Measurements from ENCODE around the gene ADGRG7. TPM values are rescaled to one million over a fixed set of nuclear protein-coding genes. Genes with fewer than 3 reads are reported as not detected.

Gene ADGRG7
- polyA plus RNA-seq, 1 donor (not counting 4 experiments of a cell fraction or from before 2014, with no cell fraction given) = 0.03 TPM

DNA sequence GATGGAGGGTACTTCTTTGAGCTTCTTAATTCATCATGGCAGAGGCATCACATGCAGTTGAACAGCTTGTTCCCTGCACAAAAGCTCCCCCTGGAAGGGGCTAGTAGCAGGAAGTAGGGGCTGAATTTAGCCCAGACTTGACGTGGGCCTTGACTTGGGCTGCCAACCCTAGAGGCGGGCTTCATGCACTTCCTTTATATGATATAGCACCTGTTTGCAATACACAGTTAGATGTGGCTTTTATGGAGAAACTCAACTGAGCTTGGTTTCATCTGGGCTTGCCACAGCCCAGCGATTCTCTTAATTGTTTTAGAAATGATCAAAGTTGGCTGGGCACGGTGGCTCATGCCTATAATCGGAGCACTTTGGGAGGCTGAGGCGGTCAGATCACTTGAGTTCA lies 33.7 kb upstream of the ADGRG7 start:
- no peak for TF ChIP-seq EZH2 (IDR thresholded peaks at IDR 0.05; ENCODE audit: low read length)
- TF ChIP-seq, protein P1, sequence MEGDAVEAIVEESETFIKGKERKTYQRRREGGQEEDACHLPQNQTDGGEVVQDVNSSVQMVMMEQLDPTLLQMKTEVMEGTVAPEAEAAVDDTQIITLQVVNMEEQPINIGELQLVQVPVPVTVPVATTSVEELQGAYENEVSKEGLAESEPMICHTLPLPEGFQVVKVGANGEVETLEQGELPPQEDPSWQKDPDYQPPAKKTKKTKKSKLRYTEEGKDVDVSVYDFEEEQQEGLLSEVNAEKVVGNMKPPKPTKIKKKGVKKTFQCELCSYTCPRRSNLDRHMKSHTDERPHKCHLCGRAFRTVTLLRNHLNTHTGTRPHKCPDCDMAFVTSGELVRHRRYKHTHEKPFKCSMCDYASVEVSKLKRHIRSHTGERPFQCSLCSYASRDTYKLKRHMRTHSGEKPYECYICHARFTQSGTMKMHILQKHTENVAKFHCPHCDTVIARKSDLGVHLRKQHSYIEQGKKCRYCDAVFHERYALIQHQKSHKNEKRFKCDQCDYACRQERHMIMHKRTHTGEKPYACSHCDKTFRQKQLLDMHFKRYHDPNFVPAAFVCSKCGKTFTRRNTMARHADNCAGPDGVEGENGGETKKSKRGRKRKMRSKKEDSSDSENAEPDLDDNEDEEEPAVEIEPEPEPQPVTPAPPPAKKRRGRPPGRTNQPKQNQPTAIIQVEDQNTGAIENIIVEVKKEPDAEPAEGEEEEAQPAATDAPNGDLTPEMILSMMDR (optimal IDR thresholded peaks at IDR 0.05 in 1 of 3, IDR thresholded peaks at IDR 0.05 in 1 of 3, conservative IDR thresholded peaks at IDR 0.05 in 1 of 3; ENCODE audit: extremely low read depth in 1 of 3, insufficient read depth in 2 of 3, low read length in 3 of 3) = no peak
- dilution Hi-C loops (cut with MboI; ENCODE audit: extremely low pct_ligation_motif_present, low sequenced_read_pairs) = no loop called here
- Histone ChIP-seq H3K27ac (ENCODE audit: control insufficient read depth, insufficient read depth, low read length) (no peak overlapping the region), H3K9me1 (ENCODE audit: control insufficient read depth, extremely low read depth, insufficient read depth, low read length) (no peaks in the 10 kb centered on the region), H2AFZ (ENCODE audit: control insufficient read depth, low read length) (no peak overlapping the region), H3K27me3 (ENCODE audit: control insufficient read depth, extremely low read depth, insufficient read depth, low read length) (no peaks in the 10 kb centered on the region), H3K36me3 (ENCODE audit: control insufficient read depth in 2 of 2, extremely low read depth in 1 of 2, insufficient read depth in 2 of 2, low read length in 2 of 2) (no peaks in the 10 kb centered on the region), H4K20me1 (ENCODE audit: control insufficient read depth, extremely low read depth, insufficient read depth, low read length) (no peaks in the 10 kb centered on the region), H3K4me1 (ENCODE audit: control insufficient read depth, extremely low read depth, insufficient read depth, low read length) (no peaks in the 10 kb centered on the region), H3K79me2 (ENCODE audit: control insufficient read depth, insufficient read depth, low read length) (no peaks in the 10 kb centered on the region), H3K9me3 (ENCODE audit: control insufficient read depth, low read depth, low read length) (no peaks in the 10 kb centered on the region), H3K4me2 (ENCODE audit: control insufficient read depth, extremely low read depth, insufficient read depth, low read depth, low read length) (no peak overlapping the region), H3K9ac (ENCODE audit: control insufficient read depth, extremely low read depth, insufficient read depth, low read length) (no peak overlapping the region), H3K4me3 (ENCODE audit: control insufficient read depth in 2 of 3, extremely low read depth in 1 of 3, insufficient read depth in 2 of 3, low read depth in 1 of 3, low read length in 3 of 3) (no peak overlapping the region)
- FAIRE-seq = no peak
- no peak for DNase-seq (ENCODE audit: low read depth, low spot score)

DNA sequence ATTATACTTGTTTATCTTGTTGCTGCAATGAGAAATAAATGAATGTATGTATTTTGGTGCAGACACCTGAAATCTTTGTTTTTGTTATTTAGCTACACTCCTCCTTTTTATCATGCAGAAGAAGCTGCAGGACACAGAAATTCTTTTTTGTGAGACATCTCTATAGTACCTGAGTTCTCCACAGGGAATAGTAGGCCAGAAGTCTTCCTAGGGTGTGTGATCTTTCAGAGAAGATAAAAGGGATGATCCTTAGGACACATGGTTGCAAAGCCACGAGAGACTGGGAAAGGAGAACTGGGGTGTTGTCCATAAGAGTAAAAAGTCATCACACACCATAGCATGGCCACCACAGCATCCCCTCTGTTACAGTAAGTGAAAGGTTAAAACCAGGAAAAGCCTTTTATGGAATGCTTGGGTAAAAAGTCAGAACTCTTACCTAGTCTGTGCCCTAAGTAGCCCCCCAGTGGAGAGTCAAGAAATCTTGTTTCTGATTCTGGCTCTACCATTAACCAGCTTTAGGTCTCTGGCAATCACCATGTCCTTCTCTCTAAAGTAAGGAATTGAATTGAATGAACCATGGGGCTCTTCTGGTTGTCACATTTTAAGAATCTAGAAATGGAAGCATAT lies 31.9 kb upstream of the ADGRG7 start:
- dilution Hi-C loops (cut with MboI; ENCODE audit: extremely low pct_ligation_motif_present, low sequenced_read_pairs) = no loop called here
- H4K20me1 ChIP-seq (ENCODE audit: control insufficient read depth, extremely low read depth, insufficient read depth, low read length) = no peaks in the 10 kb centered on the region
- H3K36me3 ChIP-seq (ENCODE audit: control insufficient read depth in 2 of 2, extremely low read depth in 1 of 2, insufficient read depth in 2 of 2, low read length in 2 of 2) = no peaks in the 10 kb centered on the region
- TF ChIP-seq, protein P1 (optimal IDR thresholded peaks at IDR 0.05 in 1 of 3, IDR thresholded peaks at IDR 0.05 in 1 of 3, conservative IDR thresholded peaks at IDR 0.05 in 1 of 3; ENCODE audit: extremely low read depth in 1 of 3, insufficient read depth in 2 of 3, low read length in 3 of 3) = no peak
- no peak for TF ChIP-seq EZH2 (IDR thresholded peaks at IDR 0.05; ENCODE audit: low read length)
- no peak overlapping the region for H3K4me3 ChIP-seq (ENCODE audit: control insufficient read depth in 2 of 3, extremely low read depth in 1 of 3, insufficient read depth in 2 of 3, low read depth in 1 of 3, low read length in 3 of 3)
- H2AFZ ChIP-seq (ENCODE audit: control insufficient read depth, low read length) = no peak overlapping the region
- H3K4me1 ChIP-seq (ENCODE audit: control insufficient read depth, extremely low read depth, insufficient read depth, low read length) = no peaks in the 10 kb centered on the region
- no peaks in the 10 kb centered on the region for H3K27me3 ChIP-seq (ENCODE audit: control insufficient read depth, extremely low read depth, insufficient read depth, low read length)
- H3K9me1 ChIP-seq (ENCODE audit: control insufficient read depth, extremely low read depth, insufficient read depth, low read length) = no peaks in the 10 kb centered on the region
- no peaks in the 10 kb centered on the region for H3K9me3 ChIP-seq (ENCODE audit: control insufficient read depth, low read depth, low read length)
- FAIRE-seq (no peak), DNase-seq (ENCODE audit: low read depth, low spot score) (no peak)
- no peak overlapping the region for H3K9ac ChIP-seq (ENCODE audit: control insufficient read depth, extremely low read depth, insufficient read depth, low read length)
- no peaks in the 10 kb centered on the region for H3K79me2 ChIP-seq (ENCODE audit: control insufficient read depth, insufficient read depth, low read length)
- H3K27ac ChIP-seq (ENCODE audit: control insufficient read depth, insufficient read depth, low read length) = no peak overlapping the region
- no peak overlapping the region for H3K4me2 ChIP-seq (ENCODE audit: control insufficient read depth, extremely low read depth, insufficient read depth, low read depth, low read length)

All from keratinocyte (primary cell).